ENCODE measurements around the gene ATP6V0A1.
"Not testable (repeated sequence)": the region's sequence is repeated elsewhere in the genome, so short reads cannot be mapped to it uniquely, and the experiment has no call there.

The ATP6V0A1 gene

DNA sequence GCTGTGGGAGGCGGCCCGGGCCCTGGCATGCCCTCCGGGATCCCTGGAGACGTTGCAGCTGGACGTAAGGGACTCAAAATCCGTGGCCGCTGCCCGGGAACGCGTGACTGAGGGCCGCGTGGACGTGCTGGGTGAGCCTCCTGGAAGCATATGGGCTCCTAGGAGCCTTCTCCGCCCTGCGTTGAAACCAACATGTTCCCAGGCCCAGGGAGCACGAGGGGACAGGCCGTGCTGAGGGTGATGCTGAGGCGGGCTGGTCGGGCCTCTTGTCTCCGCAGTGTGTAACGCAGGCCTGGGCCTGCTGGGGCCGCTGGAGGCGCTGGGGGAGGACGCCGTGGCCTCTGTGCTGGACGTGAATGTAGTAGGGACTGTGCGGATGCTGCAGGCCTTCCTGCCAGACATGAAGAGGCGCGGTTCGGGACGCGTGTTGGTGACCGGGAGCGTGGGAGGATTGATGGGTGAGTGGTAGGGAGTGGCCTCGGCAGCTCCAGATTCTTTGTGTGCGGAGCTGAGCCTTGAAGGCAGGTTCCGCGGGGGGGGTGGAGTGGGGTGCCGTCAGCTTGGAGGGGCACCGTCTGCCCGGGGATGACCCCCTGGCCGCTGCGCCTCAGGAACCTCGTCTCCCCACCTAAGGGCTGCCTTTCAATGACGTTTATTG lies 94.6 kb downstream of the ATP6V0A1 start:
- no peak for DNase-seq
- Mint-ChIP-seq H3K36me3 (peaks cover 4% of the 10 kb centered on the region), H3K9me3 (no peaks in the 10 kb centered on the region), H3K4me3 (peak overlapping the region; percentile 90), H3K4me1 (peaks cover 45% of the 10 kb centered on the region), H3K27ac (peak overlapping the region; percentile 33), H3K27me3 (no peaks in the 10 kb centered on the region)
- CTCF ChIA-PET = no interaction called here

DNA sequence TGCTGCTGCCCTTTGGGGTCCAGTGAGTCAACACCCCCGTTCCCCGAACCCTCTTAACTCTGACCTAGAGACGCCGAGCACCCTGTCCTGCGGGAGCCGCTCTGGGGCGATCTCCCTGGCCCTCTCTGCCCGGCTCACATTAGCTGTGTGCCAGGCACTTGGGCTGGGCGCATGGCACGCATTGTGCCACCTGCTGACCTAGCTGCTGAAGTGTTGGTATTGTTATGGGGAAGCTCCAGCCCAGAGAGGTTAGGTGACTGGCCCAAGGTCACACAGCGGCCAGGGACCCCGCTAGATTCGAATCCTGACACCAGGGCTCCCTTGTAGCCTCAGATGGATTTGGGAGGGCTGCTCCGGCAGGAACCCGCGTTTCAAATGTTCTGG lies 95.2 kb downstream of the ATP6V0A1 start:
- CTCF ChIA-PET = no interaction called here
- Mint-ChIP-seq H3K4me1 (peaks cover 42% of the 10 kb centered on the region), H3K9me3 (no peaks in the 10 kb centered on the region), H3K36me3 (peaks cover 3% of the 10 kb centered on the region), H3K27ac (peak overlapping the region; percentile 93), H3K4me3 (peak overlapping the region; percentile 90), H3K27me3 (no peaks in the 10 kb centered on the region)
- peak; percentile 32 for DNase-seq

DNA sequence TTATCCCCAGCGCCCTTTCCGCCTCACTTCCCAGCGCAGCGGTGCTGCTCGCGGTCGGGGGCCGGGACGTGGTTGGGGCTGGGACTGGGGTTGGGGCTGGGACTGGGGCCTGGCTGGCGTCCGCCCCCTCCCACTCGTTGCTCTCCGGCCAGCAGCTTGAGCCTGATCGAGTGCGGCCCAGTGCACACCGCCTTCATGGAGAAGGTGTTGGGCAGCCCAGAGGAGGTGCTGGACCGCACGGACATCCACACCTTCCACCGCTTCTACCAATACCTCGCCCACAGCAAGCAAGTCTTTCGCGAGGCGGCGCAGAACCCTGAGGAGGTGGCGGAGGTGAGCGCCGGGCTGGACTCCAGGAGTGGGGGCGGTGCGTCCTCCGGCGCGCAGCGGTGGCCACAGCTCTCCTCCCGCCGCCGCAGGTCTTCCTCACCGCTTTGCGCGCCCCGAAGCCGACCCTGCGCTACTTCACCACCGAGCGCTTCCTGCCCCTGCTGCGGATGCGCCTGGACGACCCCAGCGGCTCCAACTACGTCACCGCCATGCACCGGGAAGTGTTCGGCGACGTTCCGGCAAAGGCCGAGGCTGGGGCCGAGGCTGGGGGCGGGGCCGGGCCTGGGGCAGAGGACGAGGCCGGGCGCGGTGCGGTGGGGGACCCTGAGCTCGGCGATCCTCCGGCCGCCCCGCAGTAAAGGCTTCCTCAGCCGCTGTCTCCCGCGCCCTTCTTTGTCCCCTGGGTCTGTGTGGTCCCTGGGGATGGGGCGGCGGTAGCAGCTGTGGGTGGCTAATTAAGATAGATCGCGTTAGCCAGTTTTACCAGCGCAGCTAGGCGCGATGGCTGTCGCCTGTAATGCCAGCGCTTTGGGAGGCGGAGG lies 95.8 kb downstream of the ATP6V0A1 start:
- DNase-seq = peak; percentile 88
- Mint-ChIP-seq H3K27me3 (no peaks in the 10 kb centered on the region), H3K36me3 (peaks cover 2% of the 10 kb centered on the region), H3K27ac (peak overlapping the region; percentile 93), H3K4me3 (peak overlapping the region; percentile 90), H3K9me3 (no peaks in the 10 kb centered on the region), H3K4me1 (peaks cover 36% of the 10 kb centered on the region)
- CTCF ChIA-PET = interaction anchor here (0.8 to 1.0 kb wide), 2 partner anchors 13 to 24 kb away, joined by 3 read pairs; no protein-coding TSS in a partner anchor

DNA sequence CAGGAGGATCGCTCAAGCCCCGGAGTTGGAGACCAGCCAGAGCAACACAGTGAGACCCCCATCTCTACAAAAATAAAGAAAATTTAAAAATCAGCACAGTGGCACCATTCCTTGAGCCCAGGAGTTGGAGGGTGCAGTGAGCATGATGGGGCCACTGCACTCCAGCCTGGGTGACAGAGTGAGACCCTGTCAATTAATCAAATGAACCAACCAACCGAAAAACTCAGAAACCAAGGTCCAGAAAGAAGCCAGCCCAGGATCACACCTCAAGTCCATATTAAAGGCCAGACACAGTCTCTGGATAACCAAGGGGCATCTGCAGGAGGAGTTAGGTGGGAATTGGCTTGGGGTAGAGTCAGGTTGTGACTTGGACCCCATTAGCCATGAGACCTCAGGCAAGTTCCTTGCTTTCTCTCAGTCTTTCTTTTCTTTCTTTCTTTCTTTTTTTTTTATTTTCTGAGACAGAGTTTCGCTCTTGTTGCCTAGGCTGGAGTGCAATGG lies 96.5 kb downstream of the ATP6V0A1 start:
- Mint-ChIP-seq H3K9me3 (no peaks in the 10 kb centered on the region), H3K27ac (peak overlapping the region; percentile 93), H3K4me3 (peak overlapping the region; percentile 90), H3K4me1 (peaks cover 39% of the 10 kb centered on the region), H3K27me3 (no peaks in the 10 kb centered on the region), H3K36me3 (peaks cover 4% of the 10 kb centered on the region)
- CTCF ChIA-PET = interaction anchor here (0.8 to 1.0 kb wide), 2 partner anchors 14 to 23 kb away, joined by 3 read pairs; no protein-coding TSS in a partner anchor
- DNase-seq = no peak

DNA sequence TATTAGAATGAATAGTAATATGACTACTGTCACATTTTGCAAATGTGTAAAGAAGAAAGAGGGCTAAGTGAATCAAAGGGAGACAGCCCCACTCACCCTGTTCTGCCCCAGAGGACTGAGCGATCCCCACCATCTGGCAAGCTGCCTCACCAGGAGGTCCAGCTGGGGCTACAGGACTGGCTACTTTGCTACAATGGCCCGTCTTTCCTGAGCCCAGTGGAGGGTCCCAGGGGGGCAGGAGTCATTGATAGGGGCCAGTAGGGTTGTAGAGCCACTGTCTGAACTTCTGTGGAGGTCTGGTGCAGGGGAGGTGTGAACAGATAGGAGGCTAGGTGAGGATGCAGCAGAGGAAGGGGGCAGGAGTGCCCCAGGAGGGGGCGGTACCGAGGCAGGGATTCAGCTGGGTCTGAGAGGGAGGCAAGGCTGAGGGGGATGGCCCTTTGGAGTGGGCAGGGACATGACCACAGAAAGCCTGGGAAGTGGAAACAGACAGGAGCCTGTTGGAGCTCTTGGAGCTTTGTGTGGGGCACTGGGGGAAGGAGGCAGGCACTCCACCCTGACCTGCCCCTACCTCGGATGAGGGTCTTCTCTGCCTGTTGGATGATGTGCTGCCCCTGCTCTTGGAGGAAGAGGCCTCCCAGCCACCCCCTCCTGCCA lies 97.4 kb downstream of the ATP6V0A1 start:
- Mint-ChIP-seq H3K4me1 (peaks cover 42% of the 10 kb centered on the region), H3K4me3 (peak overlapping the region; percentile 90)
- H3K36me3 Mint-ChIP-seq, H3K27ac Mint-ChIP-seq, H3K9me3 Mint-ChIP-seq, H3K27me3 Mint-ChIP-seq, DNase-seq, CTCF ChIA-PET: not testable (repeated sequence)

DNA sequence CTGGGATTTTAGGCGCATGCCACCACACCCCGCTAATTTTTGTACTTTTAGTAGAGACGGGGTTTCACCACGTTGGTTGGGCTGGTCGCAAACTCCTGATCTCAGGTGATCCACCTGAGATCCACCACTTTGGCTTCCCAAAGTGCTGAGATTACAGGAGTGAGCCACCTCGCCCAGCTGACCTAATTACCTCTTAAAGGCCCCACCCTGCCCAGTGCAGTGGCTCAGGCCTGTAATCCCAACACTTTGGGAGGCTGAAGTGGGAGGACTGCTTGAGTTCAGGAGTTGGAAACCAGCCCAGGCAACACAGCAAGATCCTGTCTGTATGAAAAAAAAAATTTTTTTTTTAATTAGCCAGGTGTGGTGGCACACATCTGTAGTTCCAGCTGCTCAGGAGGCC lies 100.4 kb downstream of the ATP6V0A1 start:
- Mint-ChIP-seq H3K4me3 (no peak overlapping the region), H3K36me3 (peaks cover 11% of the 10 kb centered on the region), H3K27ac (no peak overlapping the region), H3K4me1 (peaks cover 55% of the 10 kb centered on the region), H3K9me3 (no peaks in the 10 kb centered on the region), H3K27me3 (peaks cover 12% of the 10 kb centered on the region)
- no peak for DNase-seq
- CTCF ChIA-PET = interaction anchor here (1.1 kb wide), 1 partner anchor 19 kb away, joined by 3 read pairs; no protein-coding TSS in a partner anchor

DNA sequence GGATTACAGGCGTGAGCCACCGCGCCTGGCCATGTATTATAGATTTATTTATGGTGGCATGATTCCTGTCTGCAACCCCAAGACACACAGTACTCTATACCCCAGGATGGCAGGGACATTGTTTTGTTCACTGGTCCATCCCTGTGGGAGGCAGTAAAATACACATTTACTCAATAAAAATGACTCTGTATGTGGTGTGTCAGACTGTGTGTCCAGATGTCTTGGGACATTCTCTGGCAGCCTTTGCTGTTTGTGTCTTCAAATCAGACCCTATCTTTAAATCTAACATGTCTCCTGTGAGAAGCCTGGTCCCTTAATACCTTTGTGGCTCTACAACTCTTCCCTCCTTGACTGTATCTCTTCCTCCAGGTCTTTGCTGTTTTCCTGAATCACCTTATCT lies 101.6 kb downstream of the ATP6V0A1 start:
- H3K27me3 Mint-ChIP-seq = peaks cover 12% of the 10 kb centered on the region
- H3K4me3 Mint-ChIP-seq = no peak overlapping the region
- no peaks in the 10 kb centered on the region for H3K9me3 Mint-ChIP-seq
- DNase-seq = no peak
- no peak overlapping the region for H3K27ac Mint-ChIP-seq
- peaks cover 18% of the 10 kb centered on the region for H3K36me3 Mint-ChIP-seq
- CTCF ChIA-PET = no interaction called here
- H3K4me1 Mint-ChIP-seq = peaks cover 55% of the 10 kb centered on the region

DNA sequence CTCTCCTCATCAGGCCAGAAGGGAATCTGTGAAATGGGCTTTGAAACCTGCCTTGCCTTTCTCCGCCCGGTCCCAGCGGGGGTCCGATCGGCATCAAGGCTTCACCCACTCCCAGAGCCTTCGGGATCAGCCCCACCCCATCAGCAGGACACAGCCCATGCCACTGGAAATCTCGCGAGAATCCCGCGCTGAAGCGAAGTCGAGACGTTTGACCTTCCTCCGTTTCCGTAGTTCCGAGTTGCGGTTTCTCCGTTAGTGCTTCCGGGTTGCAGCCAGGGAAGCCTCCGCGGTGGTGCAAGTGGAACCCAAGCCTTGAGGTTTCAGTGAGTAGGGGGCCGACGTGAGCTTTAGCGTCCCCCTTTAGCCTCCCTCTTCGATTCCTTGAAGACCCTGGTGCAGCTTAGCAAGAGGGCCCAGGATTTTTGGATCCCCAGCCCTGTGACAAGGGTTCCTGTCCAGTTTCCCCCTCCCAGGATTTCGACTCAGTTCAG lies 103.3 kb downstream of the ATP6V0A1 start, which contains the start of gene COASY:
Gene COASY (plus strand): TSS at position 252 of the 491 bp plus-strand sequence. CDS start 475 bp downstream, outside the sequence.
- H3K4me3 Mint-ChIP-seq = peak within 1 kb of the TSS; percentile 88
- peaks cover 12% of the 10 kb centered on the region for H3K27me3 Mint-ChIP-seq
- CTCF ChIA-PET = no interaction called here
- DNase-seq = peak; percentile 95
- peaks cover 52% of the 10 kb centered on the region for H3K4me1 Mint-ChIP-seq
- peak within 1 kb of the TSS; percentile 93 for H3K27ac Mint-ChIP-seq
- H3K36me3 Mint-ChIP-seq = peaks cover 23% of the 10 kb centered on the region
- H3K9me3 Mint-ChIP-seq = no peaks in the 10 kb centered on the region

DNA sequence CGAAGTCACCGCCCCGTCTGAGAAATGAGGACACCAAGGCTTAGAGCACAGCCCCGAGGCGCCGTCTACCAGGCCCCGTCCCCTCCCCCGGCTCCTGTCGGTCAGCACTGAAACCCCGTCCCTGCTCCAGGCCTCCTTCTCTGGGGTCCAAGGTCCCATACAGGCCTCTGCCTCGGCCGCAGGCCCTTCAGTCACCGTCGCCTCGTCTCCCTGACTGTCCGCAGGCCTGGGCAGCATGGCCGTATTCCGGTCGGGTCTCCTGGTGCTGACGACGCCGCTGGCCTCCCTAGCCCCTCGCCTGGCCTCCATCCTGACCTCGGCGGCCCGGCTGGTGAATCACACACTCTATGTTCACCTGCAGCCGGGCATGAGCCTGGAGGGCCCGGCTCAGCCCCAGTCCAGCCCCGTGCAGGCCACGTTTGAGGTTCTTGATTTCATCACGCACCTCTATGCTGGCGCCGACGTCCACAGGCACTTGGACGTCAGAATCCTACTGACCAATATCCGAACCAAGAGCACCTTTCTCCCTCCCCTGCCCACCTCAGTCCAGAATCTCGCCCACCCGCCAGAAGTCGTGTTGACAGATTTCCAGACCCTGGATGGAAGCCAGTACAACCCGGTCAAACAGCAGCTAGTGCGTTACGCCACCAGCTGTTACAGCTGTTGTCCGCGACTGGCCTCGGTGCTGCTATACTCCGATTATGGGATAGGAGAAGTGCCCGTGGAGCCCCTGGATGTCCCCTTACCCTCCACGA lies 103.9 kb downstream of the ATP6V0A1 start:
- H3K27me3 Mint-ChIP-seq = peaks cover 12% of the 10 kb centered on the region
- no peak for DNase-seq
- CTCF ChIA-PET = interaction anchor here (1.2 kb wide), 1 partner anchor 15 kb away, joined by 4 read pairs; the partner anchor contains the start of gene PSMC3IP
- H3K36me3 Mint-ChIP-seq = peaks cover 25% of the 10 kb centered on the region
- peak overlapping the region; percentile 93 for H3K27ac Mint-ChIP-seq
- H3K4me1 Mint-ChIP-seq = peaks cover 50% of the 10 kb centered on the region
- peak overlapping the region; percentile 88 for H3K4me3 Mint-ChIP-seq
- H3K9me3 Mint-ChIP-seq = no peaks in the 10 kb centered on the region

DNA sequence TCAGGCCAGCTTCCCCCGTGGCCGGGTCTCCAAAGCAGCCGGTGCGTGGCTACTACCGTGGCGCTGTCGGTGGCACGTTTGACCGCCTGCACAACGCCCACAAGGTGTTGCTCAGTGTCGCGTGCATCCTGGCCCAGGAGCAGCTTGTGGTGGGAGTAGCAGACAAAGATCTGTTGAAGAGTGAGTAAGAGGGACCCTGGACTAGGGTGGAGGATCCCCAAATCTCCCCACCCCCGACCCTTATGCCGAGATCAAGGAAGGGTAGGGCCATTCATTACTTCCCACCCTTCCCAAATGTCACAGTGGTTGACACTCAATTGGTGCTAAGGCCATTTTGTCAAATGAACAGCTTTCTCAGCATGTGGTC lies 104.4 kb downstream of the ATP6V0A1 start:
- Mint-ChIP-seq H3K4me3 (peak overlapping the region; percentile 88), H3K27me3 (peaks cover 12% of the 10 kb centered on the region), H3K36me3 (peaks cover 29% of the 10 kb centered on the region), H3K4me1 (peaks cover 54% of the 10 kb centered on the region), H3K27ac (peak overlapping the region; percentile 93), H3K9me3 (no peaks in the 10 kb centered on the region)
- CTCF ChIA-PET = interaction anchor here (1.2 kb wide), 1 partner anchor 15 kb away, joined by 4 read pairs; the partner anchor contains the start of gene PSMC3IP
- no peak for DNase-seq

DNA sequence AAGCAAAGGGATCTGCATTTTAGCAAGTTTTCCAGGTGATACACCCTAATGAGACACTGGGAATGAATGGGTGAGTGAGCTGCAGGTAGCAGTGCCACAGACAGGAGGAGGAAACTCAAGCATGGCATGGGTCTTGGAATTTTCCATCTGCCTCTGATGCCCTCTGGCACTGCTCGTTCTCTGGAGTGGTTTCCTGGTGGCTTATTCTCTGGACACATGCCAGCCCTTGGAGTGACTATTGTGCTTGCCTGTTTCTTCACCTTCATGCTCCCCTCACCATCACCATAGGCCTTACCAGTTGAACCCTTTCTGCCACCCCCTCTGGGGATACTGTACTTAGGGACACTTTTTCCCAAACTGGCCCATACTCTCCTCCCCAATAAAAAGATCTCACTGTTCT lies 104.9 kb downstream of the ATP6V0A1 start:
- Mint-ChIP-seq H3K27ac (peak overlapping the region; percentile 43), H3K36me3 (peaks cover 31% of the 10 kb centered on the region), H3K4me1 (peaks cover 54% of the 10 kb centered on the region), H3K4me3 (peak overlapping the region; percentile 88), H3K9me3 (no peaks in the 10 kb centered on the region), H3K27me3 (peaks cover 12% of the 10 kb centered on the region)
- DNase-seq = no peak
- CTCF ChIA-PET = interaction anchor here (1.2 to 1.3 kb wide), 2 partner anchors 14 to 15 kb away, joined by 3 to 4 read pairs; partner anchors contain the start of gene PSMC3IP

DNA sequence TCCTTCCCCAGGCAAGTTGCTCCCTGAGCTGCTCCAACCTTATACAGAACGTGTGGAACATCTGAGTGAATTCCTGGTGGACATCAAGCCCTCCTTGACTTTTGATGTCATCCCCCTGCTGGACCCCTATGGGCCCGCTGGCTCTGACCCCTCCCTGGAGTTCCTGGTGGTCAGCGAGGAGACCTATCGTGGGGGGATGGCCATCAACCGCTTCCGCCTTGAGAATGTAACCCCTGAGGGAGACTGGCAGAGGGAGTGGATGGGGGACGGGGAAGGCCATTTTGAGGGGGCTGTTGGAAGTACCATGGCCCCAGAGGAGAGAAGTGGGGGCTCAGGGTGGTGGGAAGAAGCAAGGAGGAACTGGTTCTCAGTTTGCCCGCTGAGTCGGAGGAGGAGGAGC lies 105.3 kb downstream of the ATP6V0A1 start:
- Mint-ChIP-seq H3K9me3 (no peaks in the 10 kb centered on the region), H3K36me3 (peaks cover 34% of the 10 kb centered on the region), H3K4me3 (peak overlapping the region; percentile 88), H3K4me1 (peaks cover 57% of the 10 kb centered on the region), H3K27ac (peak overlapping the region; percentile 43), H3K27me3 (peaks cover 12% of the 10 kb centered on the region)
- CTCF ChIA-PET = interaction anchor here (1.2 to 1.3 kb wide), 2 partner anchors 14 to 15 kb away, joined by 3 to 4 read pairs; partner anchors contain the start of gene PSMC3IP
- no peak for DNase-seq

Data from activated naive CD4-positive, alpha-beta T cell treated with anti-CD3 and anti-CD28 coated beads, Interleukin-2, amount 10 ng/mL, durations not matched to agents 7 days and 5 days (primary cell).